GM19395 (cell line): ENCODE data around the gene LMX1B.

Experiments used
- ATAC-seq: cut with Tn5 transposase; IDR thresholded peaks from one replicate; pipeline ENCODE4 v1.9.1; 2021; ENCODE audit warnings: mild to moderate bottlenecking, moderate library complexity; ENCODE audit not compliant: unreplicated experiment

LMX1B gene

GRCh38 chr9:126617003-126617822 lies 3.5 kb downstream of the LMX1B start:
- ATAC-seq, result no peak

GRCh38 chr9:126617823-126618165 lies 4.1 kb downstream of the LMX1B start:
- ATAC-seq, result no peak

- no peak for ATAC-seq
Observed at GRCh38 chr9:126618190-126618584, 4.5 kb downstream of the LMX1B start.

- ATAC-seq, result no peak
Observed at GRCh38 chr9:126618585-126619360, 5.0 kb downstream of the LMX1B start.

GRCh38 chr9:126619361-126620135 lies 5.8 kb downstream of the LMX1B start:
- ATAC-seq, result no peak

- no peak for ATAC-seq
Observed at GRCh38 chr9:126620478-126620877, 6.8 kb downstream of the LMX1B start.

GRCh38 chr9:126621061-126621918 lies 7.6 kb downstream of the LMX1B start:
- no peak for ATAC-seq

GRCh38 chr9:126621919-126622735 lies 8.4 kb downstream of the LMX1B start:
- no peak for ATAC-seq

- ATAC-seq, result no peak
Observed at GRCh38 chr9:126623314-126623666, 9.6 kb downstream of the LMX1B start.

GRCh38 chr9:126623667-126624478 lies 10.1 kb downstream of the LMX1B start:
- no peak for ATAC-seq

- no peak for ATAC-seq
Observed at GRCh38 chr9:126624479-126624826, 10.7 kb downstream of the LMX1B start.

- no peak for ATAC-seq
Observed at GRCh38 chr9:126624912-126625311, 11.2 kb downstream of the LMX1B start.

- no peak for ATAC-seq
Observed at GRCh38 chr9:126625329-126626126, 11.8 kb downstream of the LMX1B start.

GRCh38 chr9:126626127-126626925 lies 12.6 kb downstream of the LMX1B start:
- ATAC-seq, result no peak

- ATAC-seq, result no peak
Observed at GRCh38 chr9:126626926-126627233, 13.2 kb downstream of the LMX1B start.

GRCh38 chr9:126628146-126628545 lies 14.4 kb downstream of the LMX1B start:
- ATAC-seq, result no peak

- ATAC-seq, result no peak
Observed at GRCh38 chr9:126628969-126629674, 15.4 kb downstream of the LMX1B start.
